BLaER1 treated with 17β-estradiol and CSF1 and Interleukin-3, amounts not matched to agents 10 nM and 100 nM (cell line): ENCODE measurements around the gene PAPLN.

Experiments
- H3K27ac ChIP-seq, 11 experiments: shearing (Covaris generic); formaldehyde crosslinking; 2 replicates each; pipeline ENCODE4 v1.8.1; 2022
- H3K27me3 ChIP-seq, 11 experiments: shearing (Covaris generic); formaldehyde crosslinking; 2 replicates each; pipeline ENCODE4 v1.8.1; 2022
- H3K36me3 ChIP-seq, 11 experiments: shearing (Covaris generic); formaldehyde crosslinking; 2 replicates each; pipeline ENCODE4 v1.8.1; 2022
- H3K4me1 ChIP-seq, 10 experiments: shearing (Covaris generic); formaldehyde crosslinking; 2 replicates each; pipeline ENCODE4 v1.8.1; 2022
- H3K4me2 ChIP-seq, 11 experiments: shearing (Covaris generic); formaldehyde crosslinking; 2 replicates each; pipeline ENCODE4 v1.8.1; 2022
- H3K4me3 ChIP-seq, 10 experiments: shearing (Covaris generic); formaldehyde crosslinking; 2 replicates each; pipeline ENCODE4 v1.8.1; 2022
- H3K9ac ChIP-seq, 11 experiments: shearing (Covaris generic); formaldehyde crosslinking; 2 replicates each; pipeline ENCODE4 v1.8.1; 2022
- H3K9me3 ChIP-seq, 11 experiments: shearing (Covaris generic); formaldehyde crosslinking; replicated peaks in 1 of 11; 2 replicates each; pipeline ENCODE4 v1.8.1; 2022
- H4K20me1 ChIP-seq, 11 experiments: shearing (Covaris generic); formaldehyde crosslinking; 2 replicates each; pipeline ENCODE4 v1.8.1; 2022
- Cebpa-rat ChIP-seq, 11 experiments: shearing (Covaris generic); IDR thresholded peaks; 2 replicates each; pipeline ENCODE4 v1.8.1; 2022

PAPLN gene

GRCh38 chr14:73313151-73313550, 75.8 kb downstream of the PAPLN start:
- H3K9ac ChIP-seq: no peak overlapping the region
- no peaks in the 10 kb centered on the region for H3K27me3 ChIP-seq
- TF ChIP-seq Cebpa-rat (IDR thresholded peaks at IDR 0.05): no peak
- peaks cover 0 to 65% (median 20%) of the 10 kb centered on the region in 11 experiments; a peak in 15 of 22 replicates for H3K36me3 ChIP-seq
- H4K20me1 ChIP-seq: peaks cover 0 to 100% (median 0%) of the 10 kb centered on the region in 11 experiments; a peak in 6 of 22 replicates
- H3K27ac ChIP-seq: peak overlapping the region in 7 of 11 experiments; percentile 10 to 88 (median 85); a peak in 10 of 22 replicates
- H3K4me3 ChIP-seq: no peak overlapping the region
- H3K4me1 ChIP-seq: peaks cover 27 to 52% (median 36%) of the 10 kb centered on the region in 10 experiments
- 0 out of 22 replicates have a peak, but pooled peaks cover 0 to 2% (median 0%) of the 10 kb centered on the region in 11 experiments for H3K9me3 ChIP-seq
- peak overlapping the region in 7 of 11 experiments; percentile 74 to 94 (median 80); a peak in 13 of 22 replicates for H3K4me2 ChIP-seq

GRCh38 chr14:73323896-73324399, 86.6 kb downstream of the PAPLN start:
- no peak overlapping the region for H3K27ac ChIP-seq
- H4K20me1 ChIP-seq: peaks cover 0 to 100% (median 22%) of the 10 kb centered on the region in 11 experiments; a peak in 14 of 22 replicates
- H3K4me2 ChIP-seq: no peak overlapping the region
- TF ChIP-seq Cebpa-rat (IDR thresholded peaks at IDR 0.05): no peak
- H3K27me3 ChIP-seq: no peaks in the 10 kb centered on the region
- H3K36me3 ChIP-seq: peaks cover 0 to 98% (median 40%) of the 10 kb centered on the region in 11 experiments; a peak in 14 of 22 replicates
- no peak overlapping the region for H3K4me3 ChIP-seq
- no peak overlapping the region for H3K9ac ChIP-seq
- no peaks in the 10 kb centered on the region for H3K9me3 ChIP-seq
- H3K4me1 ChIP-seq: peaks cover 0 to 16% (median 0%) of the 10 kb centered on the region in 10 experiments; a peak in 5 of 20 replicates
